Activated CD8-positive, alpha-beta memory T cell treated with anti-CD3 and anti-CD28 coated beads, Interleukin-2, amount 50 U/mL, for 48 hours (primary cell): ENCODE results near the gene FAM120B.

ENCODE experiments used
- DNase-seq: peaks from one replicate; pipeline ENCODE4 v3.0.0-alpha.2; 2020

The FAM120B gene

DNA sequence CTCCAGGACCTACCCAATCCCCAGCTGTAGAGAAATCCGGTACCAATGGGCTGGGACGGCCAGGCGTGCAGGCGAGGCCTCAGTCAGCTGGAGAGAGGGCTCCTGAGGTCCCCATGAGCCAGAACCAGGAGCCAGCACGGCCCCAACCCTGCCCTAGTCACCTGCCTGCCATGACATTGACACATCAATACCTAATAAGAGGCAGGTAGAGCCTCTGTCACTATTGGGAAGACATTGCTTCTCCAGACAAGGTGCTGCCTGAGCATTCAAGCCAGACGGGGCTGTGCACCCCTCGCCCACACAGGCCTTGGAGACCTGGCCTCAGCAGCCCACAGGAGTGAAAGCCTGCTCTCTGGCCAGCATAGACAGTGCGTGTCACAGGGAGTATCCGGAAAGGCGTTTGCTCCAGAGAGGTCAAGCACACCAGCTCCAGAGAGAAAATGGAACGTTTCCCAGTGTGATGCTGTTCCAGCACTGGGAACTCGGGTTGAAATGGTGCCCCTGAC, 19.1 kb upstream of the FAM120B start:
- no peak for DNase-seq

DNA sequence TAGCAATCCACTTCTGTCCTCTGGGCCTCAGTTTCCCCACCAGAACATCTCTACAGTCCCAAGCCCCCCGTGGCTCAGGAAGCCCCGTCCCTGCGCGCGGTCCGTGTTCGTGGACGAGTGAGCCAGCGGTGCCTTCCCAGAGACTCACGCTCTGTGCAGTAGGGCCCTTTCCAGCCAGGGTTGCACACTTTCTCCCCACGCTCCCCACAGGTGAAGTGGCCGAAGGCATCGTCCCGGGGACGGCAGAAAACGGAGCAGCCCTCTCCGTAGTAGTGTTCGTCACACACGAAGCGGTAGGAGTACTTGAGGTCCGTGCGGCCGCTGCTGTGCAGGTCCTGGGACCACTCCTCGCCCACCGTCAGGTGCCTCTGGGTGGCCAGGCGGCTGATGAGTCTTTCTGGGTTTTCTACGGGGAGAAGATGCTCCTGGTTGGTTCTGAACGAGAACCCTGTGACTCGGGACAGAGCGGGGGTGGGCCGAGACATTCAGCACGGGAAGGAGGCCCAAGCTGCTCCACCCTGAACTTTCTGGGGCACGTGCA, 18.4 kb upstream of the FAM120B start:
- no peak for DNase-seq

DNA sequence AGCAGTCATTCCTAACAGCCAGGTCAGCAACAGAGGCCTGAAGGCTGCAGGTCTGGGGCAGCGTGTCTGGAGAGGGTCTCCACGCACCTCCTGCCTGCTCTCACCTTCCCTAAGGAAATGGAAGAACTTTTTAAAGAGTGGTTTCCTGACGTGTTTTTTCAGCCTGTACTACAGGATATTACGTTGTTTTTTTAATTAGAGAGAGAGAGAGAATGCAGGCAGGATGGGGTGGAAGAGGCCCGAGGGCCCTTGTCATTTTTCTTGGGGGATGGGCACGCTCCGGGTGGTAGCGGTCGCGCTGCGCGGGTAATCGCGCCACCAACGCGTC, 17.7 kb upstream of the FAM120B start:
- no peak for DNase-seq

DNA sequence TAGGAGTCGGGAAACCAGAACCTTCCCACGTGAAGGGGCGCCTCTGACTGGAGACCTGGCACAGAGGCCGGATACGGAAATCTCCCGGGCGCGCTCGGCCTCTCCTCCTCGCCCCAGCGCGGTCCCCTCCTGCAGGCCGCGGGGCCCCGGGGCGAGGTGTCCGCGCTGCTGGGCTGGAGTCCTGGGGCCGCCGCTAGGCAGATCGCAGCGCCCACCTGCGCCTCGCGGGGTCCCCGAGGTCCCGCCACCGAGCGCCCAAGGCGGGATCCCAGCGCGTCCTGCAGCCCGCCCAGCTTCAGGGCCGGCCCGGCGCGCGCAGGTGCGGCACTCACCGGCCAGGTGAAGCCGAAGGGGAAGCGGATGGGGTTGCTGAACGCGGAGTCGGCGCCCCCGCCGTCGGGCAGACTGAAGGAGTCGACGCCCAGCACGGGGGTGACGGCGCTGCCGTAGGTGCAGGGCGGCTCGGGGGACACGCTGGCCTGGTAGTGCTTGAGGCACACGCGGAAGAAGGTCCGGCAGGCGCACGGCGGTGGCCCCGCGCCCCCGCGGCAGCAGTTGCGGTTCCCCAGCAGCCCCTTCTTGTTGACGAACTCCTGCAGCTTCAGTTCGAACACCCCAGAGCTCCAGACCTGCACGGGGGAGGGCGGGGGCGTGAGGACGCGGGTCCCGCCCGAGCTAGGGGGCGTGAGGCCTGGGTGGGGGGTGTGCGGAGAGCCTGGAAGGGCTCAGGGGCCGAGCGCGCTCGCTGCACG, 17.2 kb upstream of the FAM120B start:
- DNase-seq: no peak

DNA sequence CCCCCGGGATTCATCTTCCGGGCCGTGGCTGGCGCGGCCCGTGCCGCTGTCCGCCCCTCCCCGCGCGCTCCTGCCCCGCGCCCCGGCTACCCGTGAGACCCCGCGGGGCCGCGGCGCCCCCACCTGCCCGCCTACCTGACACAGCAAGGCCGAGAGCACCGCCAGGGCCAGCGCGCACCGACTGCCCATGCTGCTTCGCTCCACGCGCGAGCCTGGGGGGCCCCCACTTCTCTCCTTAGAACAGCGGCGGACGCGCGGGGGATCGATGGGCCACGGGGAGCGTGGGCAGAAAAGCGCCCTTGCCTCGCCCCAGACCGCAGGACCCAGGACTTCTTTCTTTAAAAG, 16.6 kb upstream of the FAM120B start:
- no peak for DNase-seq

DNA sequence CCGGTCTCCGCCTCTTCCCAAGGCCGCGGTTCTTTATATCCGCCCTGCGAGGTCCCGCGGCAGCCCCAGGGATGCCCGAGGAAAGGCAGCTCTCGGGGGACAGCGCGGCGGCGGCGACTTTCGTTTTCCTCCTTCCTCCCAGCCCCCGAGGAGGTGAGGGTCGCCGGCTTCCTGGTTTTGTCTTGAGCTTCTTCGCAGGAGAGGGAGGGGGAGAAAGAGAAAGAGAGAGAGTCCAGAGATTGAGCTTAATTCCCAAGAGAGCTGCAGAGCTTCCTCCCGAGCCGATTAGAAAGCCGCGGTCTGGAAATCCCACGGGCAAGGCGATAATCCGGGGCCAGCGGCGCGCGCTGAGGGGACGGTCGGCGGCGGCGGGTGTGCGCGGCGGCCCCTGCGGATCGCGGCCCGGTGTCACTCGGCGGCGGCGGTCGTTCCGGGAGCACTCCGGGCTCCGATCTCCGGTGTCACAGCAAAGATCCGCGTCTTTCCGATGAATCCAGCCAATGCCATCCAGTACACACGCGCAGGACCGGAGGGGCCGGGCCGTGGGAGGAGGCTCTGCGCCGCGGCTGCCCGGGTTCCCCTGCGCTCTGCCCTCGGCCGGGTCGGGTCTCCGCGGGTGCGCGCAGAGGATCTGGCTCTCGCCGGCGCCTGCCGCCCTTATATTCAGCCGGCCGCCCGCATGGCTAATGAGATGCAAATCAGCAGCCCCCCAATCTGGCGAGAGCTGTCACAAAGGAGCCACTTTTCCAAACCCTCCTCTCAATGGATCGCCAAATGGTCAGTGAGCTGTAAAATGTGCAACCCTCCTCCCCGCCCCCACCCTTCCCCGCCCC, 16.0 kb upstream of the FAM120B start, which contains the start of gene DLL1:
Gene DLL1, minus strand, starts transcription at position 783 of the 833 bp plus-strand sequence. CDS start 939 bp downstream, outside the sequence.
- peak; percentile 73 for DNase-seq

DNA sequence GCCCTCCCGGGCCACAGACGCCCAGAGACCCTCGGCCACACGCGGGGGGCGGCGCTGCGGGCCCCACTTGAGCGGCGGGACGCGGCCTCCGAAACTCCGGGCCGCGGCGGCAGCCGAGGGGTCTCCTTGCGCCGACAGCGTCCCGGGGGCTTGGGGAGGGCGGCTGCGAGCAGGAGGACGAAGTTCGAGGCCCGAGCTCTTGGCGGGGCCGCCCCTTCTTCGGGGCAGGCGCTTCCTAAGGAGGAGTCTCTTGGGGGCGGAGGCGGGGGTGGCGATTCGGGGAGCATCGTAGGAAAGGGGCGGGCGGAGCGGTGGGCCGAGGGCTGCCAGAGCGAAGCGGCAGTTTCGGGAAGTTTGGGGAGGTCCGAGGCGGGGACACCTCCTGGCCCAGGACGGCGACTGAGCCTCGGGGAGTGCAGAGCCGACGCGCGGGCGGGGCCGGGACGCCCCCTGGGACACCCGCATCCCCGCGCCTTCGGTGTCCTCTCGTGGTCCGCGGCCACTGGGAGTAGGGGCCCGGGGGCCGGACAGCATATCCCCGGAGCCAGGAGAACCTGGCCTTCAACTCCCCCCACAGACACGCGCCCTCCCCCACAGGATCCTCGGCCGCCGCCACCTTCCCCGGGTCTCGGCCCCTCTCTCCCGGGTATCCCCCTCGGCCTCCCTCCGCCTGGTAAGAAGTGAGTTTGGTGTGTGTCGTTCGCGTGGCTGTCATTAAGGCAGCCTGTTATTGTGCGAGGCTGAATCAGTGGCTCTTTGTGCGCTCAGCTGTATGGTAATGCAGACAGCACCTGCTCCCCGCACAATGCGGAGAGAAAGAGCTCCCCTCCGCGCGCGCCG, 15.1 kb upstream of the FAM120B start:
- peak; percentile 65 for DNase-seq

DNA sequence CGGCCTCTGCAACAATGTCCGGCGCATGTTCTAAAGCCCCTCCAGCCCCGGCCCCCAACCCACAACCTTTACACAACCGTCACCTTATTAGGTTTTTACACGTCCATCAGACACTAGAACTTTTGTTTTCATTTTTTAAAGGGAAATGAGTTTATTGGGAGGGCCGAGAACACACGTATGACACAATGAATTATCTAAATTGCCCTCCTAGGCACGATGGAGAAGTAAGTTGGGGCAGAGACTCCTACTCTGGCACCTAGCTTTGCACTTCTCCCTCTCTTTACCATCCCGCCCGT, 14.5 kb upstream of the FAM120B start:
- DNase-seq: no peak

DNA sequence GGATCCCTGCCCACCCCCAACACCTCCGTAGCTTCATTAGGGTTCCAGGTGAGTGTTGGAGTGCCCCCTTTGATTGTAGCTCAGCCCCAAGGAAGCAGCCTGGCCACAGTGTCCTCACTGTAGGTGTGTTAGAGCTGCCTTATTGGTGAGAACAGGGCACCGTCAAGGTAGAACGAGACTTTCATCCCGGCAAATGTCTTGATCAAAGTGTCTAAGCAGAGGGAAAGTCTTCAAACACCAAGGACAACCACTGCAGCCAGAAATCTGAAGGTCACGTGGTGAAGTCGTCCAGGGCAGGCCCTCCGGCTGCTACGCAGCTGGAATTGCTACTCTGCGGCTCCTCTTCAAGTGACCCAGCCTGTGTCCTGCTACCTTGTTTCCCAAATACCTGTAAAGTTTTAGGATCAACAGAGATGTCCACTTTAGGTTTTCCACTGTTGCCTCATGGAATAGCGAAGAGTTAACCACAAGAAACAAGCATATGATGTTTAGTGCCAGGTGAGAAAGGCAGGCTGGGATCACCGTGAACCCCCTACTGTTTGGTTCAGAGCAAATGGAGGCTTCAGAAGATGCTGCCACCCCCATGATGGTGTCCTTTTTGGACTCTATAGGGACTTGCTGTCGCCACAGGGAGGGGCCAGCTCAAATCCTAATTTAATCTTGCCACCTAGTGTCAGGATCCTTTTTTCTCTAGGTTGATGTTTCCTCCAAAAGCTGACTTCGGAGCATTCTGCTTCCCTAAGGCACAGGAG, 14.0 kb upstream of the FAM120B start:
- DNase-seq: peak; percentile 57

DNA sequence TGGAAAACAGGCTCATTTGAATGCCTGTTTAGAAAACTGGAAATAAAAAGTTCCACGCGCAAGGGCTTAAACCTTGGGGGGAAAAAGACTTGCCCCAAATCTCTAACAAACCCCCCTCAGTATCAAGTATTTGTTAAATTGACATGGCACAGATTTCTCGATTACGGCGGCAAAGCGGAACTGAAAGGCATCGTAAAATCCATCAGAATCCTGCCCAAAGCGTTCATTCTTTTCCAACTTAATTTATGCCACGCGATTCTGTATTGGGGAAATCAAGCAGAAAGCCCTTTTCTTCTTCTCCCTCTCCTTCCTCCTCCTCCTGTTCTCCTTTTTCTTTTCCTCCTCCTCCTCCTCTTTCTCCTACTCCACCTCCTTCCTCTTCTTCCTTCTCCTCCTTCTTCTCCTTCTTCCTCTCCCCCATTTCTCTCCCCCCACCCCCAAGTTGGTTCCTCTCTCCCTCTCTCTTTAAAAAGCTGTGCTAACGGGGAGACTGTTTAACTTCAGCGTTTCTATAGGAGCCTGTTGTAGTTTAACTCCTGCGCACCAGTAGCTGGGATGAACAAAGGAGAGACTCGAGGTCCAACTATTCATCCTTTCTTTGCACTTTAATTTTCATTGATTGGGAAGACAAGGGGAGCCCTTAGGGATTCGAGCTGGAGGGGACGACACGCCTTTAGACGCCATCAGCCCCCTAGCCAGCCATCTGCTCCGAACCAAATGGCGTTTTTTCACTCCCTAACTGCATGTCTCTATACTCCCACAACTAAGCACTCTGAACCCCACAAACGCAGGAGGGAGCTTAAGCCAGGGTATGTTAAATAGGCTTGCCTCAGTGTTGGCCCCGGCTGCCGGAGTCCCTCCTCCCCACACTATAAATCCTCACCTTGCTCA, 13.0 kb upstream of the FAM120B start:
- peak; percentile 38 for DNase-seq

DNA sequence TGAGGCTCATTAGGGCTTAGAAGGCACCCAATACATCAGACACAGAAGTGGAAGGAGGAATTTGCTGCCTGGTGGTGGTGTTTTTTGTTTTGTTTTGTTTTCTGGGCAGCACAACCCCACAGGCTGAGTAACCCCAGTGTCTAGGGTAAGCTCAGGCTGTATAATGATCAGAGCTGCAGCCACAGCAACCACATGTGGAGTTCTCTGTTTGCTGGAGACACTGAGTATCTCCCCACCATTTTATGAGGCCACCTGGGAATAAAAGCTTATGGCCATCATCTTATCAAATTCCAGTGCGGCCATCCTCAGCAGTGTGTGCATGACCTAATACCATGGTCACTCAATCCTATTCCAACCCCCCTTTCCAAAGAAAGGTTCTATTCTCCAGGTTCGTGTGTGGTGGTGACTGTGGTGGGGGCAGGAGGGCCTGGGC, 12.2 kb upstream of the FAM120B start:
- DNase-seq: peak; percentile 46

DNA sequence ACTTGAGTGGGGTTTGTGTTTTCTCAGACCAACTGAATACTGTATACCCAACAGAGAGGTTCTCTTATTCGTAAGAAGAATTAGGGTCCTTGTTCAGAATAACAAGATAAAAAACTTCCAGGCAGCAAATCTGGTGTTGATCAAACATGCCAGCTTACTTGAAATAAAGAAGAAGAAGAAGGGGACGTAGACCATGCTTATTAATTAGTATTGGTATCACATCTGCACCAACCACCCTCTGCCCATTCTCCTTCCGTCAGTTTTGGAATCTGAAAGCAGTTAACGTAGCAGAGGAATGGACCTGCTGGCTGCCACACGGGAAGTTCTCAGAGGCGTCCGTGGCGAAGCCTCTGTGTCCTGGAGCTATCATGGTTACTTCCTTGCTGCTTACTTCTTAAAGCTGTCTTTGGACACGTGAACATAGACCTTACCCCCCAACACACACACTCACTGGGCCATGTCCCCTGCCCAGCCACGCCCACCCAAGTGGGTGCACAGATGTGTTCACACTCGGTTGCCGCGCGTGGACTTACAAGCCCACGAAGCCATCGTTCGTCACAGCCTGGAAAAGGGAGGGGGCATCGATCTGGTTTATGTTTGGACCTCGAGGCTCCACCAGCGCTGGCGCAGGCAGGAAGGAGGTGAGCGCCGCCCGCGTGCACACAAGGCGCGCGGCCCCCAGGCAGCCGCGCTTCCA, 11.6 kb upstream of the FAM120B start:
- no peak for DNase-seq

DNA sequence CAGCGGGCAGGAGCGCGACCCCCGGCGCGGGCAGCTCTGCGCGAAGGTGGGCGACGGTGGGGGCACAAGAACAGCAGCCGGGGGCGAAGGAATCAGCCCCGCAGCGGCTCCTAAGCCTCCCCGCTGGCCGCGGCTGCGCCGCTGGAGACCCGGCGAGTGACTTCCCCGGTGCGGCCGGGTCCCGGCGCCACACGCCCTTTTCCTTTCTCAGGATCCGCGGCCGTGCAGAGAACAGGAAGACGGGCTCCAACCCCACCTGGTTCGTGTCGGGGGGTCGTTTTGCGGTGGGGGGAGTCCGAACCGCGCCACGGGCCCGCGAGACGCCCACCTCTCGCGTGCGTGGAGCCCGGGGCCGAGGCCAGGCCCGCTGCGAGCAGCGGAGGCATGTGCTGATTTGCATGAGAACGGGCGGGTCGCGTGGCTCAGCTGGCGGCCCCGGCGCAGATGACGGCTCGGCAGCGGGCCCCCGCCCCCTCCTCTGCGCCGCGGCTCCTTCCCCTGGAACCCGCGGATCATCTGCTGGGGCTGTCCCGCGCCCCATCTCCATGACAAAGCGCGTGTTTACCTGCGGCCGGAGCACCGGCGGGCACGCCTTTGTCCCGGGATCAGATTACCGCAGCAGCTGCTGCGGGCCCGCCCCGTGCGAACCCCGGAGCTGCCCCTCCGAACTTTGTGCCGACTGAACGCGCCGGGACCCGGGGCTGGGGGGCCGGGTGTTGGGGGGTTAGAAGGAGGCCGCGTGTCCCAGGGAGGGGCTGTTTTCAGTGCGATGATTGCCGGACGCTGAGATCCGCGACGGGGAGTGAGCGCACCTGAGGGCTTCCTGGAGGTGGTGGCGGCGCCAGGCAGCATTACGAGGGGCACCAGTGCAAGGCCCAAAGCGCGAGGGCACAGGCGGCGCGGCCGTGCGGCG, 10.8 kb upstream of the FAM120B start:
- peak; percentile 68 for DNase-seq

DNA sequence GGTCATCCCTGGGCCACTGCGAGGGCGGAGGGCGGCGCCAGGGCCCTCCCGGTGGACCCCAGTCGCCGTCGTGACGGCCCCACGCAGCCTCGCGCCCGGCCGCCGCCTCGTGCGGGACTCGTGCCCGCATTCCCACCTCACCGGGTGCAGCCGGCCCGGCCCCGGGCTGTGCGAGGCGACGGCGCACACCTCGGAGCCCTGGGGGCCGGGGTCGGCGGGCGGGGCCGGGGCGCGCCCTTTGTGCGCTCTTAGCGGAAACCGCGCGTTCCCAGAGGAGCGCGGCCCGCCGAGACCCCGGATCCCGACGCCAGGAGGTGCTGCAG, 10.2 kb upstream of the FAM120B start:
- peak; percentile 48 for DNase-seq

DNA sequence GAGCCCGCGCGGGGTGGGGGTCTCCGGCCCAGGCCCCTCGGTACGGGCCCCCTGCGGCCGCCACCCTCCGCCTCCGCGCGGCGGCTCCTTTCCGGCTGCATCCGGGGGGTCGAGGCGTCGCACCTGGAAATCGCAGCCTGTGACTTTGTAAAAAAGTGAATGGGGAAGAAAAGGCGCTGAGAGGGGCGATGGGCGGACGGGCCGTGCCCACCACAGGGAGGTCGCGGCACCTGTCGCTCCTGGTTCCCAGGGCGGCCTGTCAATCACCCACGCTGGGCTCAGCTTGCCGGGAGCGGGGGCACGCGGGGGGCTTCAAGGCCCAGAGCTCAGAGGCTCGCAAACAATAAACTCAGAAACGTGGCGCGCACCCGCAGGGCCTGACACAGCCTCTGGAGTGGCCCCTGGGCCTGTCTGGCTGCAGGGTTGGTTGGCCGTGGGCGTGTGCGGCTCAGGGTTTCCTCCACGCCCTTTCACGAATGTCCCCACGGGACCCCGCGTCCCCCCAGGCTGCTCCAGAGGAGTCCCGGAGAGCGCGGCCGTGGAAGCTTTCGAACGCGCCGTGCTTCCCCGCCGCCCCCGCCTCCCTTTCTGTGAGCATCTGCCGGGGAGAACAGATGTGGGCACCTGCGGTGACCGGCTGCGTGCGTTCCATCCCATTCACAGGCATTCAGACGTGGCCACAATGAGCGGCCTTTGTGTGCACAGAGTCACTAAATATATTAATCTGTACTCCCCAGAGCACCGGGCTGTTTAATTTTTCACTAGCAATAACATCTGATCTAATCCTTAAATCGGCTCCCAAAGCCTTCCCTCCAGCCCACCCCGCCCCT, 9.6 kb upstream of the FAM120B start:
- DNase-seq: peak; percentile 50

DNA sequence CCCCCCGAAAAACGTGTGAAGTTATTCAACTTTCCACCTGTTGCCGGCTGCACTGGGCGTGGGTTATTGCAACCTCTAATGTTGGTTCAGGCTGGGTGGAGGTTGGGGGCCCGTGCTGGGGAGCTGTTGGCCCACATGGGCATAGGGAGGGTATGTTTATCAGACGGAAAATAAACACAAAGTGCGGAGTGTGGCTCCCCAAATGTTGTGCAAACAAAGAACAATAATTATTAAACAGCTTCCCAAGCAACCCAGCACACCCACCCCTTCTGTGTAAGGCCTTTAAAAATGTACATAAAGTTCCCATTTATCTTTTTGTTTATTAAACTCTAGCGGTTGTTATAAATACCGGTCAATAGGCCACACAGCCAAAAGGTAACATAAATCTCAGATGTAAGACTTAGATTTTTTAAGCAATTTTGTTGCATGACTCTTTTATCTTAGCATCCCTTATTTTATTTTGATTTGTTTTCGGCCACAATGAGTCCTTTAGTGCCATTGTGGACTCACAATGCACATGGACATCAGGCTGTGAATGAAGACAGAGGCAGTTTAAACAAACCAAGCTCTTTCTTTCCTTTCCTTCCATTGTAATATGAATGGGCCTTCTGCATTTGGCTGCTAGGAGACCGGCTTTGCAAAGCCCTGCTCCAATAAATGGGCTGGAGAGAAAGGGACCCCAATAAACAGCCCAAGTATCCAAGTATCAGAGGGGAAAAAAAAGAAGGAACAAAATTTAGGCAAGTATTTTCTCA, 8.8 kb upstream of the FAM120B start:
- DNase-seq: peak; percentile 50

DNA sequence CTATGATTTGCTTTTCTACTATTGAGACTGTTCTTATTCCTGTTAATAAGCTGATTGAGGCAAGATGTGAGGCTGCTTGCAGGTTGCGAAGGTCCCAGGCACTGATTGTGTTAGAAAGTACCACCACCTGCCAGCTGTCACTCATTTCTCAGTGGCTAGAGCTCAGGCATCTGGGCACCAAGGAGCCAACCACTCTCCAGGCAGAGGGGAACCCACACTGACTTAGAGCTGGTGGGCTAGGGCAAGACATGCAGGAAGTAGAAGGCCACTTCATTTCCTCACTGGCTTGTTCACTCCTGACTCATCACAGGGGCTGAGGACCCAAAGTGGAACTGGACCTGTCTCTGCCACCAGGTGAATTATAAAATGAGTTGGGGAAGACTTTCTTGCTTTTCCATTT, 7.9 kb upstream of the FAM120B start:
- DNase-seq: peak; percentile 49

DNA sequence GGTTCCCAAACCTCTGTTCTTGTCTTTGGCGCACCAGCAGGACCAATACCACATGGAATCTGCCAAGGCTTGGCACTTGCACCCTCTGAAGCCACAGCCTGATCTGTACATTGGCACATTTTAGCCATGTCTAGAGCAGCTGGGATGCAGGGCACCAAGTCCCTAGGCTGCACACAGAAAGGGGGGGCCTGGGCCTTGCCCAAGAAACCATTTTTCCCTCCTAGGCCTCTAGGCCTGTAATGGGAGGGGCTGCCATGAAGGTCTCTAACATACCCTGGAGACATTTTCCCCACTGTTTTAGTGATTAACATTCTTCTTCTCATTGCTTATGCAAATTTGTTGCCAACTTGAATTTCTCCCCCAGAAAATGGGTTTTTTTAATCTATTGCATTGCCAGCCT, 5.4 kb upstream of the FAM120B start:
- no peak for DNase-seq
